Activated naive CD8-positive, alpha-beta T cell treated with anti-CD3 and anti-CD28 coated beads, Interleukin-2, amount 50 U/mL, for 24 hours (primary cell): Measurements from ENCODE around the gene EIF2D.
"Not testable (repeated sequence)": the region's sequence is repeated elsewhere in the genome, so short reads cannot be mapped to it uniquely, and the experiment has no call there.

ENCODE experiments used
- ATAC-seq: fragments of 150-1000 bp; cut with Tn5 transposase; one replicate; pipeline ENCODE4 v1.10.0; 2021
- DNase-seq: peaks from one replicate; pipeline ENCODE4 v3.0.0; 2021
- H3K27ac Mint-ChIP-seq: one replicate; pipeline ENCODE4 v1.8.0; 2021; ENCODE audit warnings: mild to moderate bottlenecking, mixed read lengths
- H3K27me3 Mint-ChIP-seq: one replicate; pipeline ENCODE4 v1.8.0; 2021; ENCODE audit warnings: mixed read lengths
- H3K36me3 Mint-ChIP-seq: one replicate; pipeline ENCODE4 v1.8.0; 2021; ENCODE audit warnings: low read depth, mixed read lengths
- H3K4me1 Mint-ChIP-seq: one replicate; pipeline ENCODE4 v1.8.0; 2021; ENCODE audit warnings: mixed read lengths
- H3K4me3 Mint-ChIP-seq: one replicate; pipeline ENCODE4 v1.8.0; 2021; ENCODE audit warnings: mild to moderate bottlenecking, moderate library complexity, mixed read lengths
- H3K9me3 Mint-ChIP-seq: one replicate; pipeline ENCODE4 v1.8.0; 2021; ENCODE audit warnings: mixed read lengths

EIF2D gene

DNA sequence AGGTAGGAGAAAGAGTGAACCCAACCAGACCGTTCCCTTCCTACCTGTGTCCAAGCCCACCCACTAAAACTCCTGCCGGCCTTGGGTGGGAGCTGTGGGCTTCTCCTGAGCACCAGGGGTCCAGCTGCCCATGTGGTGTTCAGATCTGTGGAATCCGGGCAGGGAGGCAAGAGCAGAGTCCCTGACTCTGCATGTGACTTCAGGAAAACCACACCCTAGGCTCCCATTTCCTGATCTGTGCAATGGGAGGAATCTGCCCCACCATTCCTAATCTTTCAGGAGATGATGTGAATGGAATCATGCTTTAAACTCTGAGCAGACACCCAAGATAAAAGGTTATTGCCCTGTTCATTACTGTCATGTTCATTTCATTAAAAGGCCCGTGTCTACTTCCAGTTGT is 27.6 kb downstream of the EIF2D start:
- no peak for DNase-seq
- Mint-ChIP-seq H3K4me3 (no peak overlapping the region), H3K27me3 (no peaks in the 10 kb centered on the region), H3K9me3 (no peaks in the 10 kb centered on the region), H3K36me3 (peaks cover 82% of the 10 kb centered on the region), H3K4me1 (peaks cover 95% of the 10 kb centered on the region), H3K27ac (peak overlapping the region; percentile 100)
- no peak for ATAC-seq

DNA sequence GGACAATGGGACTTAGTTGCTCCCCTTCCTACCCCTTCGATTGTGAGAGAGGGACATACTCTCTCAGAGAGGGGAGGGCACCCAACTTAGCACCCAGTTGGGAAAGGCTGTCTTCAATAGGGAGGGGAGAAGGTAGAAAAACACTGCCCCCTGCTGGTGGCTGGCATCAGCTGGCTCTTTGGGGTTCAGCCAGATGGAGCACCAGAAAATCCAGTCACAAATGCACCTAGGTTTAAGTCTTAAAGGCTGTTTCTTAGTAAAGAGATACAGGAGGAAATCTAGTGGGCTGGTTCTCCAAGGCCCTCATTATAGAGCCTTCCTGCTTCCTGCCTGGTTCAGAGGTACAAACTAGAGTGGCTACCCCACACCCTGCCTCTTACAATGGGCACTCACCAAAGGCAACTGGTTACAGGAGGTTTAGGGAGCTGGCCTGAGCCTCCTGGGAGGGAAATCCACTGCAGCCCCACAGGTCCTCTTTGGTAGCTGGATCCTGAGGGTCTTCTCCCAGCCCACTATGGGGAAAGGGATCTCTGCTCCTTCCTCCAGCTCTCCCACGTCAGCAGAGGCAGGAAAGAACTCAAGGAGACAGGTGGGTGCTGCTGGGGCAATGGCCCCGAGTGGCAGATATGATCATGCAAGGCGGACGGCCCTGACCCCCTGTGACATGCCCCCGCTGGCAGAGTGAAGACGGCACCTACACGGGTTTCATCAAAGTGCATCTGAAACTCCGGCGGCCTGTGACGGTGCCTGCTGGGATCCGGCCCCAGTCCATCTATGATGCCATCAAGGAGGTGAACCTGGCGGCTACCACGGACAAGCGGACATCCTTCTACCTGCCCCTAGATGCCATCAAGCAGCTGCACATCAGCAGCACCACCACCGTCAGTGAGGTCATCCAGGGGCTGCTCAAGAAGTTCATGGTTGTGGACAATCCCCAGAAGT is 28.3 kb downstream of the EIF2D start:
- Mint-ChIP-seq H3K36me3 (peaks cover 81% of the 10 kb centered on the region), H3K4me1 (peaks cover 95% of the 10 kb centered on the region)

GRCh38 chr1:206582971-206583706 is 29.1 kb downstream of the EIF2D start:
- H3K4me1 Mint-ChIP-seq: peaks cover 95% of the 10 kb centered on the region
- H3K36me3 Mint-ChIP-seq: peaks cover 77% of the 10 kb centered on the region
- ATAC-seq (no peak), DNase-seq (peak; percentile 49)
- H3K4me3 Mint-ChIP-seq: peak overlapping the region; percentile 58
- no peaks in the 10 kb centered on the region for H3K27me3 Mint-ChIP-seq
- peak overlapping the region; percentile 100 for H3K27ac Mint-ChIP-seq
- no peaks in the 10 kb centered on the region for H3K9me3 Mint-ChIP-seq

More for the DNA sequence above, 28.3 kb downstream of the EIF2D start:
- H3K9me3 Mint-ChIP-seq: no peaks in the 10 kb centered on the region
- peak overlapping the region; percentile 58 for H3K4me3 Mint-ChIP-seq
- H3K27ac Mint-ChIP-seq: peak overlapping the region; percentile 100
- ATAC-seq (peak; percentile 16), DNase-seq (peak; percentile 89)
- H3K27me3 Mint-ChIP-seq: no peaks in the 10 kb centered on the region

GRCh38 chr1:206582537-206582936 is 29.7 kb downstream of the EIF2D start:
- H3K4me1 Mint-ChIP-seq: peaks cover 95% of the 10 kb centered on the region
- ATAC-seq: no peak
- peak overlapping the region; percentile 100 for H3K27ac Mint-ChIP-seq
- H3K27me3 Mint-ChIP-seq: no peaks in the 10 kb centered on the region
- H3K36me3 Mint-ChIP-seq: peaks cover 73% of the 10 kb centered on the region
- no peaks in the 10 kb centered on the region for H3K9me3 Mint-ChIP-seq
- DNase-seq: no peak
- H3K4me3 Mint-ChIP-seq: peak overlapping the region; percentile 58

GRCh38 chr1:206581571-206581981 is 30.7 kb downstream of the EIF2D start:
- peak overlapping the region; percentile 100 for H3K27ac Mint-ChIP-seq
- DNase-seq (peak; percentile 69), ATAC-seq (peak; percentile 7)
- no peaks in the 10 kb centered on the region for H3K27me3 Mint-ChIP-seq
- H3K4me3 Mint-ChIP-seq: peak overlapping the region; percentile 58
- H3K4me1 Mint-ChIP-seq: peaks cover 96% of the 10 kb centered on the region
- peaks cover 71% of the 10 kb centered on the region for H3K36me3 Mint-ChIP-seq
- no peaks in the 10 kb centered on the region for H3K9me3 Mint-ChIP-seq

GRCh38 chr1:206581114-206581497 is 31.2 kb downstream of the EIF2D start:
- Mint-ChIP-seq H3K4me3 (peak overlapping the region; percentile 58), H3K36me3 (peaks cover 73% of the 10 kb centered on the region), H3K27ac (peak overlapping the region; percentile 100), H3K4me1 (peaks cover 96% of the 10 kb centered on the region)
- not testable (repeated sequence) for H3K27me3 Mint-ChIP-seq, H3K9me3 Mint-ChIP-seq, DNase-seq, ATAC-seq

DNA sequence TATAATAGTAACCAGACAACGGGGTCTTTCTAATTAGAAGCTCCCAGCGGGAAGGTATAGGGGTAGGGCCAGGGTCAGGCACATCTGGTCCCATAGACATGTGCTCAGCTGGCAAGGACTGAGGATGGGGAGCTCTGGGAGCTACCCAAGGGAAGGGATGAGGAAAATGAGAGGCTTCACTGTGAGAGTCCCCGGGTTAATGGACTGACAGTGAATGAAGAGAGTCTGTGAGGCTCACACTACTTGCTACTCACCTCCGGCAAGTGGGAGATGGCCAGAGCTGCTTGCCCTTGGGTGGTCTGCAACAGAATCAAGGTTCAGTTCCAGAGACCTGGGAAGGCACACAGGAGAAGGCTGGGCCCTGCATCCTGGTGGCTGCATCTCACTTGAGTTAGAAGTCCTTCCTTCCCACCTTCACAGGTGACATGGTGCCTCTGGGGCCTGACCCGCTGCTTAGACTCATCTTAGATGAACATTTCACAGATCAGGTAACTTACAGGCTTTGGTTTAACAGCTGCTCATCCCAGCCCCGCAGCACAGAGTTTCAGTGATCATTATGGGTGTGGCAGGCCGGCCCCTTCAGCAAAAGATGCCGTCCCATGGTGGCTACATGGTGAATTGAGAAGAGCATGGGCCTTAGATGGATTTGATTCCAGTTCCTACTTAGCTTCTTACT is 31.7 kb downstream of the EIF2D start:
- Mint-ChIP-seq H3K36me3 (peaks cover 73% of the 10 kb centered on the region), H3K4me3 (peak overlapping the region; percentile 58), H3K4me1 (peaks cover 97% of the 10 kb centered on the region), H3K27me3 (no peaks in the 10 kb centered on the region), H3K27ac (peak overlapping the region; percentile 100), H3K9me3 (no peaks in the 10 kb centered on the region)
- ATAC-seq: no peak
- no peak for DNase-seq

- peak overlapping the region; percentile 100 for H3K27ac Mint-ChIP-seq
- ATAC-seq (peak; percentile 68), DNase-seq (peak; percentile 92)
- H3K9me3 Mint-ChIP-seq: no peaks in the 10 kb centered on the region
- H3K4me3 Mint-ChIP-seq: peak overlapping the region; percentile 58
- peaks cover 72% of the 10 kb centered on the region for H3K36me3 Mint-ChIP-seq
- no peaks in the 10 kb centered on the region for H3K27me3 Mint-ChIP-seq
- H3K4me1 Mint-ChIP-seq: peaks cover 98% of the 10 kb centered on the region
Observed at GRCh38 chr1:206579747-206580437, 32.4 kb downstream of the EIF2D start.

- H3K4me1 Mint-ChIP-seq: peaks cover 100% of the 10 kb centered on the region
- H3K27ac Mint-ChIP-seq: peak overlapping the region; percentile 100
- ATAC-seq (no peak), DNase-seq (no peak)
- peak overlapping the region; percentile 58 for H3K4me3 Mint-ChIP-seq
- H3K27me3 Mint-ChIP-seq: no peaks in the 10 kb centered on the region
- H3K9me3 Mint-ChIP-seq: no peaks in the 10 kb centered on the region
- H3K36me3 Mint-ChIP-seq: peaks cover 71% of the 10 kb centered on the region
Observed at GRCh38 chr1:206578978-206579374, 33.3 kb downstream of the EIF2D start.

DNA sequence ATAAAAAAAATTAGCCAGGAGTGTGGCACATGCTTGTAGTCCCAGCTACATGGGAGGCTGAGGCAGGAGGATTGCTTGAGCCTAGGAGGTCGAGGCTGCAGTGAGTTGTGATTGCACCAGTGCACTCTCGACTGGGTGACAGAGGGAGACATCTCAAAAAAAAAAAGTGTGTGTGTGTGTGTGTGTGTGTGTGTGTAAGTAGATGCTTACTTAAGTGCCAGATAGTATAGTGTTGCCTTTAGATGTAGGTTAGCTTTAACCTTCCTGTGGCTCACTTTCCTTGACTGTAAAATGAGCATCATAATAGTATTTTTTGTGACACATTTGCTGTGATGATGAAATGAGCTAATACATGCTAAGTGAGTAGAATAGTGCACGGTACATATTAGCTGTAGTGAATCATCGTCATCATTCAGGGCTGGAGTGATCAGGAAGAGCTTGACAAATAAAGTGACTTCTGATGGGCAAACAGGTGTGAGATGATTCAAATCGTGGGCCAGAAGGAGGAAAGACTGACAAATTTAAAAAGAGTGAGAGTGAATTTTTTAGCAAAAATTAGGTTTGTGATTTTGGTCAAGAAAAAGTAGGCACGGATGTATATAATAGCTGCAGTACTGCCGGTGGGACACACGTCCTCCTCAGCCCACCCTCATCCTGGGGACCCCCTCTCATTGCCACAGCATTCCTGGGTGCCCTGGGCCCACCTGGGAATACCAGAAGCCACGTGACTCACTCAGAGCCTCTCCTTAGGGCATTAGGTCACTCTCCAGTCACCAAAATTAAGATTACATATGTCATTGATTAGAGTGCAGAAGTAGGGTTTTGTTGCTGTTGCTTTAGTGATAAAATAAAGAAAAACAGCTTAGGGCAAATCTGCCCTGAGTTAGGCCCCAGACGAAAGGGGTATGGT is 33.9 kb downstream of the EIF2D start:
- Mint-ChIP-seq H3K27ac (peak overlapping the region; percentile 100), H3K4me3 (peak overlapping the region; percentile 58), H3K36me3 (peaks cover 70% of the 10 kb centered on the region), H3K9me3 (no peaks in the 10 kb centered on the region), H3K27me3 (no peaks in the 10 kb centered on the region), H3K4me1 (peaks cover 100% of the 10 kb centered on the region)
- ATAC-seq (peak; percentile 62), DNase-seq (no peak)

DNA sequence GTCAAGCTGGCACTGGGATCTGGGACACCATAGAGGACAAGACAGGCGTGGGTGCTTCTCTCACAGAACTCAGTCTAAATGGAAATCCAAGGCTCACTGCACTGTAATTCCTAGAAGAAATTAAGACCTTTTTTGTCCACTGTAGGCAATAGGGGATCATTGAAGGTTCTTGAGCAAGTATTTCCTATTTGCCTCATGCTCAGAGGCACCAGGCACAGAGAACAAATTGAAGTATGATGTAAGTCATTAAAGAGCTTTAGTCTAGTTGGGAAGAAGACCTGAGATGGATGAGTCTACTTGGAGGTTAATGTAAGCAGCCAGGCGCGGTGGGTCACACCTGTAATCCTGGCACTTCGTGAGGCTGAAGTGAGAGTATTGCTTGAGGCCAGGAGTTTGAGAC is 34.6 kb downstream of the EIF2D start:
- Mint-ChIP-seq H3K4me3 (peak overlapping the region; percentile 58), H3K9me3 (no peaks in the 10 kb centered on the region), H3K4me1 (peaks cover 100% of the 10 kb centered on the region), H3K27me3 (no peaks in the 10 kb centered on the region), H3K27ac (peak overlapping the region; percentile 100), H3K36me3 (peaks cover 70% of the 10 kb centered on the region)
- ATAC-seq (no peak), DNase-seq (peak; percentile 16)

DNA sequence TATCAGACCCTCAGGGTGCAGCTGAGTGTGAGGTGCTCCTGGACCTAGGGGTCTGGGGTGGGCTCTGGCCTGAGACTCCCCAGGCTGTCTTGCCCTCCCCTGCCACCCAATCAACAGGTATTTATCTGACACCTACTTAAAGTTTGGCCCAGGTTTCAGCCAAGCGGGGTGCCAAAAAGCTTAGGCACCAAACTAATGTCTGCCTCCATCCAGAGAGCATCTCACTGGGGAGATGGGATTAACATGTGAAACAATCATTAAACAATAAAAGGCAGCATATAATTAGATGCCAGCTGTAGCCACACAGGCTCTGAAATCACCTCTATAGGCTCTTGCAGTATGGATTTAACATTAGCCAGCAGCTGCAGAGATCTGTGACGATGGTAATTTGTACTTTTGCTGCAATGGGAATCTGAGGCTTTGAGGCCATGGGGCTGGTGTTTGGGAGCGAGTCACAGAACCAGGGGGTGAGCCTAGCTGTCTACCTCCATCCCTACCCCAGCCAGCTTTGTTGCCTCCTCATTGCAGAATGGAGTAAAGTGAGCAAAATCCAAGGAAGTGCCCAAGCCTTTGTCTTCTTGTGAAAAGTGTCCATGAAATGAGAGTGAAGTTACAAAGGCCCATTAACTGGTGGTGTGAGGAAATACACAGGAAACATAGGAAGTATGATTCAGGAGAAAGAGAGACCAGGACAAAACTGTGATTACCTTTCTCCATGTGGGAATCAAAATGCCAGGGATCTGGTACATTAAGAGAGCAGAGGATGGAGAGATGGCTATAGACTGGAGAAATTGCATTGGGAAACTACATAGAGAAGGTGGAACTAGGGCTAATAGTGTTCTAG is 36.1 kb downstream of the EIF2D start:
- Mint-ChIP-seq H3K27me3 (no peaks in the 10 kb centered on the region), H3K4me1 (peaks cover 100% of the 10 kb centered on the region), H3K27ac (peak overlapping the region; percentile 100), H3K9me3 (no peaks in the 10 kb centered on the region), H3K36me3 (peaks cover 74% of the 10 kb centered on the region), H3K4me3 (peak overlapping the region; percentile 62)
- DNase-seq (peak; percentile 18), ATAC-seq (no peak)
